HFFc6 (cell line): ENCODE measurements around the gene PLEKHA4. TPM values are rescaled to one million over a fixed set of nuclear protein-coding genes. Genes with fewer than 3 reads are reported as not detected.
"Not testable (repeated sequence)": the region's sequence is repeated elsewhere in the genome, so short reads cannot be mapped to it uniquely, and the experiment has no call there.

Experiments
- DNase-seq: peaks from one replicate; pipeline ENCODE4 v3.0.0-alpha.2; 2018
- H3K27ac Mint-ChIP-seq: 2 replicates; pipeline ENCODE4 v1.8.0; 2020; ENCODE audit warnings: mild to moderate bottlenecking, mixed read lengths
- H3K27me3 Mint-ChIP-seq: 2 replicates; pipeline ENCODE4 v1.8.0; 2021; ENCODE audit warnings: mild to moderate bottlenecking, moderate library complexity, mixed read lengths; ENCODE audit not compliant: insufficient read depth
- H3K36me3 Mint-ChIP-seq: 2 replicates; pipeline ENCODE4 v1.8.0; 2021; ENCODE audit warnings: low read depth, mixed read lengths
- H3K4me1 Mint-ChIP-seq: 2 replicates; pipeline ENCODE4 v1.8.0; 2020; ENCODE audit warnings: low read depth, mixed read lengths
- H3K4me3 Mint-ChIP-seq: 2 replicates; pipeline ENCODE4 v1.8.0; 2020; ENCODE audit warnings: mild to moderate bottlenecking, moderate library complexity, mixed read lengths
- H3K9me3 Mint-ChIP-seq: 2 replicates; pipeline ENCODE4 v1.8.0; 2020; ENCODE audit warnings: mild to moderate bottlenecking, mixed read lengths
- total RNA-seq, 6 experiments: library from RNA; stranded (reverse); fragmentation: NEBNext Ultra II Directional; extraction: Animal tissue kit (Norgen Biotek cat#: 25700); gene quantifications; 2 replicates in 1 of 6; 3 replicates in 5 of 6; pipeline ENCODE4 v1.2.3, GENCODE V29; 2021
- TF ChIP-seq, protein P1 (sequence below): fragments of 200-600 bp; sonication (generic); IDR thresholded peaks from 2 replicates; pipeline ENCODE4 v1.5.0; 2021; ENCODE audit warnings: antibody characterized with exemption, mild to moderate bottlenecking

The PLEKHA4 gene
- total RNA-seq, 6 experiments from 2014 or later, result 7.7 to 15.1 (median 13.2) TPM

DNA sequence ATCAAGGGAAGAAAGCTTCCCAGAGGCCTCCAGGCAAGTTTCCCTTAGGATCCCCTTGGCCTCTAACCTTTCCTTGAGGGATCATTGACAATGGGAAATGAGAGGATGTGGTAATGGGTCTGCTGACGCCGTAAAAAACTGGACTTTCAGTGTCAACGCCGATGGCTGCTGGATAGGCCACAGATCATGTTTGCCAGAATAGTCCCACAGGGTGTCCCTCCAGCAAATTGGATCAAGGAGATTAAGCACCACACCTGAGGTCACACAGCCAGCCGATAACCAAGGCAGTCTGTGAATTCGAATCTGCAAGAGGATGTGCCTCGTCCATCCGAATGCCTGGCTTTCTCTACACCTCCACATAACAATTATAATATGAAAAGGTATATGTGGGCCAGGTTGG, 75.1 kb downstream of the PLEKHA4 start:
- H3K27me3 Mint-ChIP-seq, result no peaks in the 10 kb centered on the region; the same call in 1 of the 2 replicates
- TF ChIP-seq, protein P1, sequence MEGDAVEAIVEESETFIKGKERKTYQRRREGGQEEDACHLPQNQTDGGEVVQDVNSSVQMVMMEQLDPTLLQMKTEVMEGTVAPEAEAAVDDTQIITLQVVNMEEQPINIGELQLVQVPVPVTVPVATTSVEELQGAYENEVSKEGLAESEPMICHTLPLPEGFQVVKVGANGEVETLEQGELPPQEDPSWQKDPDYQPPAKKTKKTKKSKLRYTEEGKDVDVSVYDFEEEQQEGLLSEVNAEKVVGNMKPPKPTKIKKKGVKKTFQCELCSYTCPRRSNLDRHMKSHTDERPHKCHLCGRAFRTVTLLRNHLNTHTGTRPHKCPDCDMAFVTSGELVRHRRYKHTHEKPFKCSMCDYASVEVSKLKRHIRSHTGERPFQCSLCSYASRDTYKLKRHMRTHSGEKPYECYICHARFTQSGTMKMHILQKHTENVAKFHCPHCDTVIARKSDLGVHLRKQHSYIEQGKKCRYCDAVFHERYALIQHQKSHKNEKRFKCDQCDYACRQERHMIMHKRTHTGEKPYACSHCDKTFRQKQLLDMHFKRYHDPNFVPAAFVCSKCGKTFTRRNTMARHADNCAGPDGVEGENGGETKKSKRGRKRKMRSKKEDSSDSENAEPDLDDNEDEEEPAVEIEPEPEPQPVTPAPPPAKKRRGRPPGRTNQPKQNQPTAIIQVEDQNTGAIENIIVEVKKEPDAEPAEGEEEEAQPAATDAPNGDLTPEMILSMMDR, result no peak
- H3K27ac Mint-ChIP-seq, result no peak overlapping the region
- DNase-seq, result no peak
- H3K36me3 Mint-ChIP-seq, result no peaks in the 10 kb centered on the region
- no peaks in the 10 kb centered on the region for H3K9me3 Mint-ChIP-seq
- H3K4me3 Mint-ChIP-seq, result no peak overlapping the region
- peaks cover 16% of the 10 kb centered on the region for H3K4me1 Mint-ChIP-seq

DNA sequence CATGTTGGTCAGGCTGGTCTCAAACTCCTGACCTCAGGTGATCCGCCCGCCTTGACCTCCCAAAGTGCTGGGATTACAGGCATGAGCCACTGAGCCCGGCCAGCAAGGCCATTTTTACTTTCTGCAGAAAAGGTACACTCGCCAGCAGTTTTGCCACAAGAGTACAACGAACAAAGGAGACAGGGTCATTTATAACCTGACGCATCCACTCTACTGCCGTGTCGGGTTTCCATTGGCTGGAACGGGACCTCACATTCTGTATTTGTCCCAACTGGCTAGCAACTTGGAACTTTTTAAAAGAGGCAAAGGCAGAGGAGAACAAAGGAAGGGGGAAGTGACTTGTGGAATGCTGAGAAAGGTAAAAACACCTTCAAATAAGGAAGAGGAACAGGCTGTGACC, 81.1 kb downstream of the PLEKHA4 start:
- H3K27ac Mint-ChIP-seq, DNase-seq, H3K36me3 Mint-ChIP-seq, H3K4me1 Mint-ChIP-seq, H3K27me3 Mint-ChIP-seq, H3K4me3 Mint-ChIP-seq, H3K9me3 Mint-ChIP-seq: not testable (repeated sequence)

Other genes starting within 250 kb of the PLEKHA4 start
- 1,000 to 10,000 TPM; 1,359 to 1,448 (median 1,407) TPM for gene RPL18, start 249.4 kb downstream of the PLEKHA4 start, total RNA-seq
- 10 to 100 TPM; 20.1 to 34.0 (median 23.4) TPM for gene SPHK2, start 249.1 kb downstream of the PLEKHA4 start, total RNA-seq
- 1 to 10 TPM; 3.8 to 5.7 (median 4.4) TPM for gene DBP, start 231.2 kb downstream of the PLEKHA4 start, total RNA-seq
- gene CA11, start 222.4 kb downstream of the PLEKHA4 start, total RNA-seq, result 1 to 10 TPM in 4 of 6 experiments, under 1 TPM in 2; 0.53 to 2.5 (median 1.4) TPM
- gene NTN5, start 195.6 kb downstream of the PLEKHA4 start, total RNA-seq, result under 1 TPM in 4 of 6 experiments, not detected in 2; 0.12 to 0.23 (median 0.18) TPM
- not detected for gene FUT2, start 172.6 kb downstream of the PLEKHA4 start, total RNA-seq
- gene MAMSTR, start 148.9 kb downstream of the PLEKHA4 start, total RNA-seq, result 1 to 10 TPM; 2.7 to 4.5 (median 3.0) TPM
- gene RASIP1, start 128.0 kb downstream of the PLEKHA4 start, total RNA-seq, result under 1 TPM in 1 of 6 experiments, not detected in 5; 0.07 TPM
- gene IZUMO1, start 121.7 kb downstream of the PLEKHA4 start, total RNA-seq, result not detected
- under 1 TPM in 3 of 6 experiments, not detected in 3; 0.05 to 0.06 (median 0.05) TPM for gene FUT1, start 116.0 kb downstream of the PLEKHA4 start, total RNA-seq
- gene FGF21, start 113.1 kb downstream of the PLEKHA4 start, total RNA-seq, result not detected
- 10 to 100 TPM; 31.3 to 41.2 (median 34.0) TPM for gene BCAT2, start 57.6 kb downstream of the PLEKHA4 start, total RNA-seq
- 1 to 10 TPM; 2.9 to 10.0 (median 8.9) TPM for gene HSD17B14, start 32.1 kb downstream of the PLEKHA4 start, total RNA-seq
- gene PPP1R15A, start 3.8 kb upstream of the PLEKHA4 start, total RNA-seq, result 10 to 100 TPM; 70.2 to 97.3 (median 89.6) TPM
- gene TULP2, start 30.1 kb upstream of the PLEKHA4 start, total RNA-seq, result under 1 TPM in 1 of 6 experiments, not detected in 5; 0.38 TPM
- 100 to 1,000 TPM; 129 to 160 (median 152) TPM for gene NUCB1, start 31.7 kb upstream of the PLEKHA4 start, total RNA-seq
- gene DHDH, start 65.1 kb upstream of the PLEKHA4 start, total RNA-seq, result not detected
- 100 to 1,000 TPM; 223 to 260 (median 244) TPM for gene BAX, start 86.3 kb upstream of the PLEKHA4 start, total RNA-seq
- 1,000 to 10,000 TPM; 2,438 to 4,450 (median 3,824) TPM for gene FTL, start 96.7 kb upstream of the PLEKHA4 start, total RNA-seq
- gene GYS1, start 124.7 kb upstream of the PLEKHA4 start, total RNA-seq, result 10 to 100 TPM; 76.0 to 90.8 (median 87.5) TPM
- gene RUVBL2, start 125.3 kb upstream of the PLEKHA4 start, total RNA-seq, result 100 to 1,000 TPM; 131 to 161 (median 159) TPM
- under 1 TPM in 1 of 6 experiments, not detected in 5; 0.46 TPM for gene LHB, start 148.5 kb upstream of the PLEKHA4 start, total RNA-seq
- gene CGB3, start 155.7 kb upstream of the PLEKHA4 start, total RNA-seq, result not detected
- under 1 TPM in 1 of 6 experiments, not detected in 5; 0.55 TPM for gene CGB2, start 163.3 kb upstream of the PLEKHA4 start, total RNA-seq
- 1 to 10 TPM in 1 of 6 experiments, under 1 TPM in 1, not detected in 4; 0.38 to 1.0 TPM for gene CGB1, start 168.3 kb upstream of the PLEKHA4 start, total RNA-seq
- gene CGB5, start 175.2 kb upstream of the PLEKHA4 start, total RNA-seq, result under 1 TPM in 2 of 6 experiments, not detected in 4; 0.23 to 0.75 TPM
- 1 to 10 TPM in 4 of 6 experiments, under 1 TPM in 1, not detected in 1; 0.83 to 3.8 (median 3.7) TPM for gene CGB8, start 180.5 kb upstream of the PLEKHA4 start, total RNA-seq
- 1 to 10 TPM in 4 of 6 experiments, under 1 TPM in 2; 0.36 to 2.2 (median 2.1) TPM for gene CGB7, start 189.1 kb upstream of the PLEKHA4 start, total RNA-seq
- gene NTF4, start 196.2 kb upstream of the PLEKHA4 start, total RNA-seq, result 1 to 10 TPM in 2 of 6 experiments, under 1 TPM in 2, not detected in 2; 0.82 to 1.5 (median 1.1) TPM
- gene KCNA7, start 204.1 kb upstream of the PLEKHA4 start, total RNA-seq, result not detected
- gene SNRNP70, start 216.8 kb upstream of the PLEKHA4 start, total RNA-seq, result 100 to 1,000 TPM; 134 to 164 (median 156) TPM
- 10 to 100 TPM in 4 of 6 experiments, 1 to 10 TPM in 2; 9.3 to 12.7 (median 10.2) TPM for gene LIN7B, start 245.8 kb upstream of the PLEKHA4 start, total RNA-seq